GM20000 (cell line): ENCODE data around the gene DPCD.

Experiments
- DNase-seq: peaks from one replicate; pipeline ENCODE4 v3.0.0; 2012; ENCODE audit warnings: low spot score
- TF ChIP-seq, protein P1 (sequence below): IDR thresholded peaks from 2 replicates; pipeline ENCODE4 v1.5.1; 2012; ENCODE audit warnings: mild to moderate bottlenecking, control low read depth; ENCODE audit errors: extremely low read depth, missing control alignments

DPCD gene

DNA sequence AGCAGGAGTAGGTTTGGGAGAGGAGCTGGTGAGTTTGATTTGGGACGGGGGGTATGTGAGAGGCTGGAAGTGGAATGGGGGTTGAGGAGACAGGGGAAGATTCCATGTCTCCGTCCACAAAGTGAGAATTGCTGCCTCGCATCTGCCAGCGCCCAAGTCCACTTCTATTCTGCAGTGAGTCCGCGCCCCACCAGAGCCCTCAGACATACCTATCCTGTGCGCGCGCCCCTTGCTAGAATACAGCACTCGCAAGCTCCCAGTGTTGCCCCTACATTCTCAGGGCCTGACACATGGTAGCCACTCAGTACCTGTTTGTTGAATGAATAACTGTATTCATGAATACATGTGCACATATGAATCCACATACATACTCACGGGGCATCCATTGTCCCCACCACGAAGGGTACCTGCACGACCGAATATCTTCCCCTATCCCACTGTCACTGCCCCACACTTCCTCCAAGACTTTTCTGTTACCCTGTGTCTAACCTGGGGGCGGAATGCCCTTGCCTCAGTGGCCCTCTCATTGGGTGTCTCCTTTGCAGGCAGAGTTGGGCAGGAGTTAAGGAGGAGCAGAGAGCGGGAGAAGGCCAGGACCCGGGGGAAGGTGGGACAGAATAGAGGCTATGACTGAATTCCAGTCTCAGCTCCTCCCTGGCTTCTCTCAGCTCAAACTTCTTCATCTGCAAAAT, 19.9 kb upstream of the DPCD start:
- no peak for DNase-seq
- TF ChIP-seq, protein P1, sequence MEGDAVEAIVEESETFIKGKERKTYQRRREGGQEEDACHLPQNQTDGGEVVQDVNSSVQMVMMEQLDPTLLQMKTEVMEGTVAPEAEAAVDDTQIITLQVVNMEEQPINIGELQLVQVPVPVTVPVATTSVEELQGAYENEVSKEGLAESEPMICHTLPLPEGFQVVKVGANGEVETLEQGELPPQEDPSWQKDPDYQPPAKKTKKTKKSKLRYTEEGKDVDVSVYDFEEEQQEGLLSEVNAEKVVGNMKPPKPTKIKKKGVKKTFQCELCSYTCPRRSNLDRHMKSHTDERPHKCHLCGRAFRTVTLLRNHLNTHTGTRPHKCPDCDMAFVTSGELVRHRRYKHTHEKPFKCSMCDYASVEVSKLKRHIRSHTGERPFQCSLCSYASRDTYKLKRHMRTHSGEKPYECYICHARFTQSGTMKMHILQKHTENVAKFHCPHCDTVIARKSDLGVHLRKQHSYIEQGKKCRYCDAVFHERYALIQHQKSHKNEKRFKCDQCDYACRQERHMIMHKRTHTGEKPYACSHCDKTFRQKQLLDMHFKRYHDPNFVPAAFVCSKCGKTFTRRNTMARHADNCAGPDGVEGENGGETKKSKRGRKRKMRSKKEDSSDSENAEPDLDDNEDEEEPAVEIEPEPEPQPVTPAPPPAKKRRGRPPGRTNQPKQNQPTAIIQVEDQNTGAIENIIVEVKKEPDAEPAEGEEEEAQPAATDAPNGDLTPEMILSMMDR, result no peak

DNA sequence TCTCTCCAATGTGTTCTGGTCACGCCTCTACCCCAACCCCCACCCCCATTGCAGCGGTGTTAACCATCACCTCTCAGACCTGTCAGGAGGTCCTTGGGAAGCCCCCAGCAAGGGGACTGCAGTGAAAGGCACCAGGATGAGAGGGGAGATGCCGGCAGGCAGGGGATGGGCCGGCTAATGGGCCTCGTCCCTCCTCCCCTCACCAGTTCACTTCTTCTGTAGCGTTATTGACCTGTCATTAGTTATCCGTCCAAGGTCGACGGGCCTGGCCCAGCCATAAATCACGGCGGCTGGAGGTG, 18.8 kb upstream of the DPCD start:
- TF ChIP-seq, protein P1, result no peak
- DNase-seq, result no peak

DNA sequence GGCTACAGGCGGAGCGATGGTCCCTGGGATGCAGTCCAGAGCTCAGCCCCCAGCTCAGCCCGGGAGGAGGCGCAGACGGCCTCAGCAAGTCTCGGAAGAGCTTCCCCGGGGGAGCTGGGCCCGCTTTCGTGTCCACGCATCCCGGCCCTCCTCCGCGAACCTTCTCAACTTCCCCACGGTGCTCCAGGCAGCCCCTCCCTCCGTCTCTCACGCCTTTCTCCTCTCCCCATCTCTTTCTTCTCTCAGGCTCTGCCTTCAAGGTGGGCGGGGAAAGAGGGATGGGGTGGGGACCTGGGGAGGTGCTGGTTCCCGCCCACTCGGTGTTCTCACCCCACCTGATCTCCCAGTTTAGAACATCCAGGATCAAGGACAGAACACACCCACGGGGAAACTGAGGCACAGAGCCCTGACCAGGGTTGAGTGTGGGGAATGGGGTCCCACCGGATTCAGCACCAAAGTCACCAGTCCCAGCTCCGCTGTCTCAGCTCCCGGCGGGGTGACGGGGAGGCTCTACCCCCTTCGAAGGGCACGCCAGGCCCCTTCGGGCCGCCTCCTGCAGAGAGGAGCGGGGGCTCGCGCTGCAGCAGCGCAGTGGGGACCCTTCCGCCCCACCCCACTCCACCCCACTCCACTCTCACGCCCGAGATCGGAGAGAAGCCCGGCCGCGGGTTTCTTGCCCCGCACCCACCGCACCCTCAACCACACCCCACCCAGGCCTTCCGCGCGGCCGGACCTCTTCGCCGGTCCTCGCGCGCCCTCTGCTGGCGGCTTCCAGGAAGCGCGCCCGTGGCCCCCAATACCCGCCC, 18.3 kb upstream of the DPCD start:
- DNase-seq, result peak; percentile 94
- TF ChIP-seq, protein P1, result peak; percentile 82

DNA sequence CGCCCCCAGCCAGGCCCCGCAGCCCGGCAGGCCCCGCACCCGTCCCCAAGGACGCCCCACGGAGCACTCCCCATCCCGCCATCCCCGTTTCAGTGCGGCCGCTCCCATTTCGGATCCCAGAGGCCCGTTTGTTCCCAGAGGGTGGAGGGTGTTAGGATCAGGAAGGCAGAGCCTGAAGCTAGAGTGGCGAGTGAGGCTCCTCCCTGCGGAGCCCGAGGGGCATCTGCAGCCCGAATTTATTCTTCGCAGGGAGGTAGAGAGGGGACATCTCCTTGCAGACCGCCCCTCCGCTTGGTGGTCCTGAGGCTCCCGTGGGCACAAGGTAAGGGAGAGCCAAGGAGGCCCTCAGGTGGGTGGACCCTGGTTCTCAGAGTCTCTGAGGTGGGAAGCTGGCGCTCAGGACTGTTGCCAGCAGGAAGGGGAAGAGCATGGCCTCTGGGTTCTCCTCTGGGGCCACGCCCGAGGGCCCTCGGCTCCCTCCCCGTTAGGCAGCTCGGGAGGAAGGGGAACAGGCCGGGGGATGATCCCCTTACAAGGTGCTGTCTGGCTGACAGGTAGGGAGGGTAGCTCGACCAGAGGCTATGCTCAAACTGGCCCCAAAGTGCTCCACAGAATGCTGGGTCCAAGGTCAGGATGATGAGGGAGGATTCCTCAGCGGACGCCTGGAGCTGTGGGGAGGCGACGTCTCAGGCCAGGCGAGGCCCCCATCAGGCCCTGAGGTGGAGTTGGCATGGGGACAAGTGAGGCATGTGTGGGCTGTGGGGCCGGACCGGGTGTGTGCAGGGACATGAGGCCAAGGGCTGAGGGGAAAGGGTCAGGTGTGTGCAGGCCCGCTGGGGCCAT, 17.5 kb upstream of the DPCD start:
- TF ChIP-seq, protein P1, result no peak
- no peak for DNase-seq

DNA sequence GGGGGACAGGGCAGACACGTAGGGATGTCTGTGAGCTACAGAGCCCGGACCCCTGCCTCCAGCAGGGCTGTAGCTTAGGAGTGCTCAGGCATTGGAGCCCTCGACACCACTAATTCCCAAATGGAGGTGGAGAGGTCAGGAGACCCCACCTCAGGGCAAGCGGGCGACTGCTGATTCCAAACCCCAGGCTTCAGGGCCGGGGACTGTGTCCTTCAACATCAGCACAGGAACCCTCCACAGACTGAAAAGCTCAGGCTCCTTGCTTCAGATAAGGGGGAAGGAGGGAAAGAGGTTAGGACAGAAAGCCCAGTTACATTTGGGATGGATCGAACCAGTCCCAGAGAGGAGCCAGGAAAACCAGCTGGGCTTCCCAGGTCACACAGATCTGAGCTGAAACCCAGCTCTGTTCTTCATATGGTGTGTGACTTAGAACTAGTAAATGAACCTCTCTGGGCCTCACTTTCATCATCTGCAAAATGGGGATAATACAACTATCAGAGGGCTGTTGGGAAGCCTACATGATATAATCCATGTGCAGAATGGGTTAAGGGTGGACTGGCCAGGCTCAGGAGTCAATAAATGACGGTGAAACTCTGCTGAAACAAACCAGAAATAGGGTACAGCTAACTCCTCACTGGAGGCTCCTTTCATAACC, 16.7 kb upstream of the DPCD start:
- DNase-seq, result no peak
- TF ChIP-seq, protein P1, result no peak

DNA sequence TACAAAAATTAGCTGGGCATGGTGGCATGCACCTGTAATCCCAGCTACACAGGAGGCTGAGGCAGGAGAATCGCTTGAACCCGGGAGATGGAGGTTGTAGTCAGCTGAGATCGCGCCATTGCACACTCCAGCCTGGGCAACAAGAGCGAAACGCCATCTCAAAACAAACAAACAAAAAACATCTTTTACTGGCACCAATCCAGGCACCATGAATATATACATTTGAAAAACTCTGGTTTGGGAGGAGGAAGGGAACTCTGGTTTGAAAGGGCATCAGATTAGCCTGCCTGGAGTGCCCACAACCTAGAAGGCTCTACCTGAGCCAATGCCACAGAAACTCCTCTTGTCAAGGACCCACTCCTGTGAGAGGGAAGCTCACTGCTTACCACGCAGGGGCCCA, 16.0 kb upstream of the DPCD start:
- DNase-seq, result no peak
- TF ChIP-seq, protein P1, result no peak
